ENCODE results near the gene MICAL3.
"Not testable (repeated sequence)": the region's sequence is repeated elsewhere in the genome, so short reads cannot be mapped to it uniquely, and the experiment has no call there.

MICAL3 gene

GRCh38 chr22:18013947-18014346 is 10.4 kb downstream of the MICAL3 start:
- no peak for TF ChIP-seq CTCF (IDR thresholded peaks at IDR 0.05; ENCODE audit: low read depth, low read length)
- in situ Hi-C loops (cut with HindIII; ENCODE audit: low sequenced_read_pairs): no loop called here
- no peak for DNase-seq (ENCODE audit: low read depth, low spot score)
- H3K4me3 ChIP-seq (ENCODE audit: low read depth, low read length): no peak overlapping the region

- H3K4me3 ChIP-seq (ENCODE audit: low read depth, low read length): no peak overlapping the region
- no peak for DNase-seq (ENCODE audit: low read depth, low spot score)
Observed at GRCh38 chr22:18013436-18013835, 10.9 kb downstream of the MICAL3 start.

GRCh38 chr22:18012531-18012930 is 11.8 kb downstream of the MICAL3 start:
- H3K4me3 ChIP-seq (ENCODE audit: low read depth, low read length): no peak overlapping the region
- no peak for TF ChIP-seq CTCF (IDR thresholded peaks at IDR 0.05; ENCODE audit: low read depth, low read length)
- in situ Hi-C loops (cut with HindIII; ENCODE audit: low sequenced_read_pairs): no loop called here
- no peak for DNase-seq (ENCODE audit: low read depth, low spot score)

More at GRCh38 chr22:18013436-18013835, 10.9 kb downstream of the MICAL3 start:
- in situ Hi-C loops (cut with HindIII; ENCODE audit: low sequenced_read_pairs): no loop called here
- TF ChIP-seq CTCF (IDR thresholded peaks at IDR 0.05; ENCODE audit: low read depth, low read length): no peak

GRCh38 chr22:18010266-18010665 is 14.1 kb downstream of the MICAL3 start:
- no peak for TF ChIP-seq CTCF (IDR thresholded peaks at IDR 0.05; ENCODE audit: low read depth, low read length)
- in situ Hi-C loops (cut with HindIII; ENCODE audit: low sequenced_read_pairs): no loop called here
- H3K4me3 ChIP-seq (ENCODE audit: low read depth, low read length): no peak overlapping the region
- no peak for DNase-seq (ENCODE audit: low read depth, low spot score)

- TF ChIP-seq CTCF (IDR thresholded peaks at IDR 0.05; ENCODE audit: low read depth, low read length): no peak
- in situ Hi-C loops (cut with HindIII; ENCODE audit: low sequenced_read_pairs): no loop called here
- no peak for DNase-seq (ENCODE audit: low read depth, low spot score)
- H3K4me3 ChIP-seq (ENCODE audit: low read depth, low read length): no peak overlapping the region
Observed at GRCh38 chr22:18008136-18008535, 16.2 kb downstream of the MICAL3 start.

GRCh38 chr22:18005201-18005926 is 19.0 kb downstream of the MICAL3 start:
- no peak for TF ChIP-seq CTCF (IDR thresholded peaks at IDR 0.05; ENCODE audit: low read depth, low read length)
- no peak for DNase-seq (ENCODE audit: low read depth, low spot score)
- in situ Hi-C loops (cut with HindIII; ENCODE audit: low sequenced_read_pairs): no loop called here
- no peak overlapping the region for H3K4me3 ChIP-seq (ENCODE audit: low read depth, low read length)

GRCh38 chr22:18001894-18002315 is 22.5 kb downstream of the MICAL3 start:
- H3K4me3 ChIP-seq (ENCODE audit: low read depth, low read length); DNase-seq (ENCODE audit: low read depth, low spot score); in situ Hi-C loops (cut with HindIII; ENCODE audit: low sequenced_read_pairs): not testable (repeated sequence)

All from astrocyte of the spinal cord (primary cell).